ENCODE measurements around the gene NUP98. TPM values are rescaled to one million over a fixed set of nuclear protein-coding genes. Genes with fewer than 3 reads are reported as not detected.

The NUP98 gene
- total and polyA plus RNA-seq, 4 donors, result 10.9 to 75.0 (median 43.9) TPM

GRCh38 chr11:3781423-3781822 is 15.9 kb downstream of the NUP98 start:
- TF ChIP-seq NR2F2 (IDR thresholded peaks at IDR 0.05) (no peak), HNF4A (conservative IDR thresholded peaks at IDR 0.05) (no peak), GABPA (IDR thresholded peaks at IDR 0.05 in 1 of 2, conservative IDR thresholded peaks at IDR 0.05 in 1 of 2) (no peak), SP1 (IDR thresholded peaks at IDR 0.05) (no peak), EGR1 (IDR thresholded peaks at IDR 0.05; ENCODE audit: low read depth in 2 of 2) (no peak), MAX (IDR thresholded peaks at IDR 0.05) (no peak), RAD21 (IDR thresholded peaks at IDR 0.05) (no peak), ATF3 (IDR thresholded peaks at IDR 0.05) (no peak), JUND (IDR thresholded peaks at IDR 0.05) (no peak), HNF4G (IDR thresholded peaks at IDR 0.05) (no peak), CTCF (IDR thresholded peaks at IDR 0.05; ENCODE audit: low read depth, low read length, missing input control) (no peak), ZBTB33 (IDR thresholded peaks at IDR 0.05) (no peak), FOXA2 (IDR thresholded peaks at IDR 0.05) (no peak), YY1 (IDR thresholded peaks at IDR 0.05) (no peak)
- TF ChIP-seq, protein P1, sequence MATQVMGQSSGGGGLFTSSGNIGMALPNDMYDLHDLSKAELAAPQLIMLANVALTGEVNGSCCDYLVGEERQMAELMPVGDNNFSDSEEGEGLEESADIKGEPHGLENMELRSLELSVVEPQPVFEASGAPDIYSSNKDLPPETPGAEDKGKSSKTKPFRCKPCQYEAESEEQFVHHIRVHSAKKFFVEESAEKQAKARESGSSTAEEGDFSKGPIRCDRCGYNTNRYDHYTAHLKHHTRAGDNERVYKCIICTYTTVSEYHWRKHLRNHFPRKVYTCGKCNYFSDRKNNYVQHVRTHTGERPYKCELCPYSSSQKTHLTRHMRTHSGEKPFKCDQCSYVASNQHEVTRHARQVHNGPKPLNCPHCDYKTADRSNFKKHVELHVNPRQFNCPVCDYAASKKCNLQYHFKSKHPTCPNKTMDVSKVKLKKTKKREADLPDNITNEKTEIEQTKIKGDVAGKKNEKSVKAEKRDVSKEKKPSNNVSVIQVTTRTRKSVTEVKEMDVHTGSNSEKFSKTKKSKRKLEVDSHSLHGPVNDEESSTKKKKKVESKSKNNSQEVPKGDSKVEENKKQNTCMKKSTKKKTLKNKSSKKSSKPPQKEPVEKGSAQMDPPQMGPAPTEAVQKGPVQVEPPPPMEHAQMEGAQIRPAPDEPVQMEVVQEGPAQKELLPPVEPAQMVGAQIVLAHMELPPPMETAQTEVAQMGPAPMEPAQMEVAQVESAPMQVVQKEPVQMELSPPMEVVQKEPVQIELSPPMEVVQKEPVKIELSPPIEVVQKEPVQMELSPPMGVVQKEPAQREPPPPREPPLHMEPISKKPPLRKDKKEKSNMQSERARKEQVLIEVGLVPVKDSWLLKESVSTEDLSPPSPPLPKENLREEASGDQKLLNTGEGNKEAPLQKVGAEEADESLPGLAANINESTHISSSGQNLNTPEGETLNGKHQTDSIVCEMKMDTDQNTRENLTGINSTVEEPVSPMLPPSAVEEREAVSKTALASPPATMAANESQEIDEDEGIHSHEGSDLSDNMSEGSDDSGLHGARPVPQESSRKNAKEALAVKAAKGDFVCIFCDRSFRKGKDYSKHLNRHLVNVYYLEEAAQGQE (IDR thresholded peaks at IDR 0.05), result no peak
- WGBS, result 40% methylated on average over 2 of the region's 2 CpGs
- Histone ChIP-seq H3K4me3 (ENCODE audit: low read depth in 1 of 3, low read length in 3 of 3) (no peak overlapping the region), H3K9ac (ENCODE audit: low read depth in 1 of 2, low read length in 2 of 2) (no peak overlapping the region), H3K9me3 (ENCODE audit: control insufficient read depth in 4 of 4, low read length in 3 of 4) (no peaks in the 10 kb centered on the region), H3K27ac (ENCODE audit: low read depth in 1 of 2, low read length in 2 of 2) (no peak overlapping the region), H3K27me3 (ENCODE audit: control insufficient read depth in 4 of 4, insufficient read depth in 4 of 4, low read length in 3 of 4) (no peaks in the 10 kb centered on the region), H3K36me3 (ENCODE audit: control insufficient read depth in 4 of 4, insufficient read depth in 3 of 4, low read depth in 1 of 4, low read length in 3 of 4) (peaks cover 2 to 26% (median 19%) of the 10 kb centered on the region in 4 donors), H3K4me1 (ENCODE audit: control insufficient read depth in 4 of 4, insufficient read depth in 4 of 4, low read length in 3 of 4) (peaks cover 0 to 2% (median under 1%) of the 10 kb centered on the region in 4 donors)
- DNase-seq (ENCODE audit: low spot score), result no peak
